IMR-90 (cell line): ENCODE data around the gene RPS8. TPM values are rescaled to one million over a fixed set of nuclear protein-coding genes. Genes with fewer than 3 reads are reported as not detected.
A peak's percentile ranks its signal among the peaks of the same experiment; 100 is the strongest.

Experiments used
- ATAC-seq: fragments of 200-7000 bp; cut with Tn5 transposase; 2 replicates; pipeline ENCODE4 v1.9.1; 2020; ENCODE audit warnings: low read depth, mild to moderate bottlenecking, moderate library complexity
- BruUV-seq: library from RNA; stranded (reverse); fragments of 400-500 nt; replicated peaks from 2 replicates; lab custom pipeline; 2021; lab: Mats Ljungman, UMichigan
- CTCF ChIA-PET: fragments of 300-600 bp; formaldehyde crosslinking; extraction: SDS; loops from one replicate; lab custom pipeline; 2021; ENCODE audit warnings: antibody characterized with exemption; lab: Yijun Ruan, JAX
- POLR2A ChIA-PET: fragments of 300-600 bp; sonication (Branson Sonifier 250); formaldehyde crosslinking; loops from one replicate; lab custom pipeline; 2022; ENCODE audit warnings: antibody characterized with exemption; ENCODE audit not compliant: unreplicated experiment; lab: Charles Lee
- DNase-seq: peaks from one replicate; pipeline ENCODE4 v3.0.0; 2013
- H2AFZ ChIP-seq: replicated peaks from 2 replicates; pipeline ENCODE3; 2013; ENCODE audit warnings: low read length, mild to moderate bottlenecking; ENCODE audit not compliant: poor library complexity
- H2AK5ac ChIP-seq: 2 replicates; pipeline ENCODE4 v1.6.1; 2013; ENCODE audit warnings: low read depth, low read length, inconsistent platforms
- H2AK9ac ChIP-seq: replicated peaks from 2 replicates; pipeline ENCODE3; 2013; ENCODE audit warnings: mild to moderate bottlenecking, low read depth, low read length, moderate library complexity; ENCODE audit not compliant: poor library complexity
- H2BK120ac ChIP-seq: 2 replicates; pipeline ENCODE4 v1.6.1; 2013; ENCODE audit warnings: low read depth, low read length, inconsistent platforms
- H2BK15ac ChIP-seq: 3 replicates; pipeline ENCODE4 v1.6.1; 2013; ENCODE audit warnings: low read depth, low read length, inconsistent platforms
- H2BK20ac ChIP-seq: 2 replicates; pipeline ENCODE4 v1.6.1; 2013; ENCODE audit warnings: low read depth, mild to moderate bottlenecking, inconsistent platforms, low read length, moderate library complexity
- H2BK5ac ChIP-seq: 2 replicates; pipeline ENCODE4 v1.6.1; 2013; ENCODE audit warnings: mild to moderate bottlenecking, low read depth, low read length, inconsistent platforms; ENCODE audit not compliant: poor library complexity, severe bottlenecking
- H3K14ac ChIP-seq: replicated peaks from 2 replicates; pipeline ENCODE4 v1.6.1; 2013; ENCODE audit warnings: low read depth, low read length, inconsistent platforms
- H3K18ac ChIP-seq: 2 replicates; pipeline ENCODE4 v1.6.1; 2013; ENCODE audit warnings: low read depth, low read length, control low read depth
- H3K23ac ChIP-seq: 2 replicates; pipeline ENCODE4 v1.6.1; 2013; ENCODE audit warnings: low read depth, low read length, inconsistent platforms
- H3K27ac ChIP-seq: 2 replicates; pipeline ENCODE4 v1.5.1; 2013; ENCODE audit warnings: mild to moderate bottlenecking, control low read depth, low read length; ENCODE audit not compliant: insufficient read depth
- H3K27me3 ChIP-seq: 2 replicates; pipeline ENCODE4 v1.6.1; 2013; ENCODE audit warnings: low read length; ENCODE audit not compliant: control insufficient read depth, insufficient read depth
- H3K36me3 ChIP-seq: 2 replicates; pipeline ENCODE4 v1.6.1; 2013; ENCODE audit warnings: low read length, mixed read lengths; ENCODE audit not compliant: control insufficient read depth, insufficient read depth
- H3K4ac ChIP-seq: 2 replicates; pipeline ENCODE4 v1.6.1; 2013; ENCODE audit warnings: low read depth, low read length, inconsistent platforms
- H3K4me1 ChIP-seq: 2 replicates; pipeline ENCODE4 v1.6.1; 2013; ENCODE audit warnings: low read length, mixed read lengths; ENCODE audit not compliant: control insufficient read depth, insufficient read depth
- H3K4me2 ChIP-seq: 2 replicates; pipeline ENCODE4 v1.6.1; 2013; ENCODE audit warnings: low read depth, mild to moderate bottlenecking, control low read depth, low read length, moderate library complexity
- H3K4me3 ChIP-seq: 2 replicates; pipeline ENCODE4 v1.5.1; 2013; ENCODE audit warnings: low read depth, mild to moderate bottlenecking, control low read depth, low read length, moderate library complexity; ENCODE audit not compliant: insufficient read depth
- H3K56ac ChIP-seq: 2 replicates; pipeline ENCODE4 v1.6.1; 2013; ENCODE audit warnings: low read length, inconsistent platforms; ENCODE audit not compliant: insufficient read depth; ENCODE audit errors: extremely low read depth
- H3K79me1 ChIP-seq, 2 experiments: 2 replicates each; pipeline ENCODE4 v1.6.1; 2013; ENCODE audit warnings: low read length in 2 of 2, inconsistent platforms in 1 of 2, low read depth in 1 of 2
- H3K9ac ChIP-seq: 2 replicates; pipeline ENCODE4 v1.6.1; 2013; ENCODE audit warnings: low read depth, low read length, control low read depth
- H3K9me1 ChIP-seq: 2 replicates; pipeline ENCODE4 v1.6.1; 2013; ENCODE audit warnings: low read length, inconsistent platforms; ENCODE audit not compliant: insufficient read depth
- H3K9me3 ChIP-seq: 2 replicates; pipeline ENCODE4 v1.6.1; 2013; ENCODE audit warnings: low read length; ENCODE audit not compliant: control insufficient read depth, insufficient read depth
- H4K20me1 ChIP-seq: 2 replicates; pipeline ENCODE4 v1.6.1; 2013; ENCODE audit warnings: low read length, inconsistent platforms; ENCODE audit not compliant: insufficient read depth
- H4K5ac ChIP-seq: 2 replicates; pipeline ENCODE4 v1.6.1; 2013; ENCODE audit warnings: mild to moderate bottlenecking, low read depth, low read length, control low read depth
- H4K8ac ChIP-seq, 2 experiments: 2 replicates each; pipeline ENCODE4 v1.6.1; 2013; ENCODE audit warnings: low read depth in 2 of 2, low read length in 2 of 2, control low read depth in 1 of 2, inconsistent platforms in 1 of 2
- H4K91ac ChIP-seq: 2 replicates; pipeline ENCODE4 v1.6.1; 2013; ENCODE audit warnings: low read depth, low read length, inconsistent platforms; ENCODE audit not compliant: insufficient read depth
- CEBPB ChIP-seq: IDR thresholded peaks from 2 replicates; pipeline ENCODE4 v1.6.1; 2012; ENCODE audit warnings: low read depth, low read length, improper control_type of control experiment
- CHD1 ChIP-seq: IDR thresholded peaks from 2 replicates; pipeline ENCODE4 v1.6.1; 2012; ENCODE audit warnings: low read depth, low read length, improper control_type of control experiment
- FOS ChIP-seq: fragments of 150-350 bp; IDR thresholded peaks from 2 replicates; pipeline ENCODE4 v1.6.1; 2016; ENCODE audit warnings: low read depth, low read length
- MAZ ChIP-seq: IDR thresholded peaks from 2 replicates; pipeline ENCODE4 v1.6.1; 2012; ENCODE audit warnings: low read depth, mild to moderate bottlenecking, low read length, improper control_type of control experiment, moderate library complexity, borderline replicate concordance
- POLR2A ChIP-seq: IDR thresholded peaks from 2 replicates; pipeline ENCODE4 v1.6.1; 2012; ENCODE audit warnings: mild to moderate bottlenecking, low read depth, low read length
- RCOR1 ChIP-seq: IDR thresholded peaks from 2 replicates; pipeline ENCODE4 v1.6.1; 2012; ENCODE audit warnings: mild to moderate bottlenecking, low read length, improper control_type of control experiment; ENCODE audit not compliant: insufficient replicate concordance
- WGBS, 2 experiments: methylation state at CpG; one replicate each; pipeline versions ENCODE4 v1.1.5 to v1.1.7; 2013; ENCODE audit warnings: missing lambda C conversion rate in 2 of 2; ENCODE audit not compliant: insufficient read length in 1 of 2; ENCODE audit errors: extremely low coverage in 2 of 2; 5-methylcytosine and 5-hydroxymethylcytosine counted together
- dilution Hi-C: fragments of 300-500 bp; cut with HindIII; formaldehyde crosslinking; loops from one replicate; pipeline ENCODE4 v1.14.3; 2018; ENCODE audit warnings: low sequenced_read_pairs; ENCODE audit not compliant: unreplicated experiment
- in situ Hi-C: fragments of 300-500 bp; cut with MboI; formaldehyde crosslinking; loops from 3 replicates; pipeline ENCODE4 v1.14.3; 2019; ENCODE audit warnings: low sequenced_read_pairs, inconsistent platforms, mixed read lengths
- intact Hi-C: fragments of 100-400 bp; cut with micrococcal nuclease; formaldehyde crosslinking; loops from 2 replicates; pipeline ENCODE4 v1.10.0; 2022
- polyA plus RNA-seq, 3 experiments: library from polyadenylated mRNA; depleted of rRNA; stranded (reverse); fragments of >200 nt; gene quantifications; 2 replicates each; pipeline ENCODE4 v1.2.3, GENCODE V29; 2012; ENCODE audit warnings: low replicate concordance in 1 of 3
- total RNA-seq: library from RNA; depleted of rRNA; stranded (reverse); fragments of >200 nt; gene quantifications from 2 replicates; pipeline ENCODE4 v1.2.3, GENCODE V29; 2012
- TF ChIP-seq, protein P1 (sequence below): fragments of 150-350 bp; IDR thresholded peaks from 2 replicates; pipeline ENCODE4 v1.6.1; 2017; ENCODE audit warnings: mild to moderate bottlenecking, antibody characterized with exemption, low read length, low read depth

Gene RPS8
- total and polyA plus RNA-seq, 2 of the 4 experiments (the other 2 are of a cell fraction) = 2,171 to 2,255 TPM

DNA sequence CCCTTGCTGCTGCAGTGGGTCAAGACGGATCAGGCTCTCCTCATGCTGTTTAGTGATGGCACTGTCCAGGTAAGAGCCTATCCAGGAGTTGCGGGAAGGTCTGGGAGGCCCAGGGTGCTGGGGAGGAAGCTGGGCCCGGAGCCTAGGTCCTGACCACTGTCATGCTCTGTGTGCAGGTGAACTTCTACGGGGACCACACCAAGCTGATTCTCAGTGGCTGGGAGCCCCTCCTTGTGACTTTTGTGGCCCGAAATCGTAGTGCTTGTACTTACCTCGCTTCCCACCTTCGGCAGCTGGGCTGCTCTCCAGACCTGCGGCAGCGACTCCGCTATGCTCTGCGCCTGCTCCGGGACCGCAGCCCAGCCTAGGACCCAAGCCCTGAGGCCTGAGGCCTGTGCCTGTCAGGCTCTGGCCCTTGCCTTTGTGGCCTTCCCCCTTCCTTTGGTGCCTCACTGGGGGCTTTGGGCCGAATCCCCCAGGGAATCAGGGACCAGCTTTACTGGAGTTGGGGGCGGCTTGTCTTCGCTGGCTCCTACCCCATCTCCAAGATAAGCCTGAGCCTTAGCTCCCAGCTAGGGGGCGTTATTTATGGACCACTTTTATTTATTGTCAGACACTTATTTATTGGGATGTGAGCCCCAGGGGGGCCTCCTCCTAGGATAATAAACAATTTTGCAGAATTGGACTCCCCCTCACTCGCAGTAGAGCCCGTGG is 30.1 kb downstream of the RPS8 start (continued):
- TF ChIP-seq CHD1 = no peak

DNA sequence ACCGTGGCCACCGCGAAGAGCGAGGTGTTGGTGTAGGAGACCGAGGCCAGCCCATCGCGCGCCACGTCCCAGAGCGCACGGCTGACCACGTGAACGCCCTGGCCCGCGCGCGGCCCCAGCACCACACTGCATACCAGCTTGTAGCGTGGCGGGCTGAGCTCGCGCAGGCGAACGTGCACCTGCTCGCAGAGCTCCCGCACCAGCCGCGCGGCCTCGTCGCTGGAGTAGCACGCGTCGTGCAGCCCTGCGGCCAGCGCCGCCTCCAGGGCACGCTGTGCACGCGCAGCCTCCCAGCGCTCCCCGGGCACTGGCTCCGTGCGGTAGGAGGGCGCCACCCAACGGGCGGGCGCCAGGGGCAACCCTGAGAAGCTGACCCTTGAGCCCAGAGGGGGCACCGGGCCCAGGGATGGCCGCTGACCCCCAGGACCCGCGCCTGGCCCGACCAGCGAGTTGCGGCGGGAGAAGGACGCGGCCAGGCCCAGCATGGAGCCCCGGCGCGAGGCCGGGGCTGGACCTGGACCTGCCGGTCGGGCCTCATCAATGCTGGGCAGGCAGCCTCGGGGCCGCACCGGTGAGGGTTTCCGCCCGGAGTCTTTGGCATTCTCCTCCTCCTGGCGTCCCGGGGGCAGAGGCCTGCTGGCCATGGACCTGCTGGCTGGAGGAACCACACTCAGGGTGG is 30.8 kb downstream of the RPS8 start:
- Histone ChIP-seq H4K5ac (peak overlapping the region; percentile 33), H2AK9ac (peak overlapping the region; percentile 94), H3K27me3 (no peaks in the 10 kb centered on the region), H3K4me1 (peaks cover 50% of the 10 kb centered on the region), H4K91ac (peak overlapping the region; percentile 97), H3K23ac (peak overlapping the region; percentile 89; the same call in 1 of the 2 replicates), H3K56ac (no peak overlapping the region), H4K8ac (peak overlapping the region; percentile 92 to 94; a peak in 3 of 4 replicates), H3K14ac (peak overlapping the region; percentile 92), H2BK15ac (peak overlapping the region; percentile 85), H2AK5ac (peak overlapping the region; percentile 97), H3K9ac (0 out of 2 replicates have a peak overlapping the region, but pooled peaks have one; percentile 30), H3K27ac (peak overlapping the region; percentile 86), H3K4me2 (no peak overlapping the region), H3K18ac (peak overlapping the region; percentile 62; the same call in 1 of the 2 replicates), H3K36me3 (peaks cover 39% of the 10 kb centered on the region), H3K9me1 (peaks cover 33% of the 10 kb centered on the region), H2BK5ac (peak overlapping the region; percentile 99), H3K9me3 (no peaks in the 10 kb centered on the region), H3K79me1 (peaks cover 31 to 72% of the 10 kb centered on the region in 2 experiments), H4K20me1 (peaks cover 25% of the 10 kb centered on the region), H3K4ac (peak overlapping the region; percentile 88), H3K4me3 (no peak overlapping the region), H2AFZ (no peak overlapping the region), H2BK120ac (peak overlapping the region; percentile 89), H2BK20ac (peak overlapping the region; percentile 84)
- TF ChIP-seq MAZ = no peak
- no peak for TF ChIP-seq RCOR1
- TF ChIP-seq CEBPB = no peak
- no peak for TF ChIP-seq FOS
- TF ChIP-seq POLR2A = no peak
- TF ChIP-seq, protein P1, sequence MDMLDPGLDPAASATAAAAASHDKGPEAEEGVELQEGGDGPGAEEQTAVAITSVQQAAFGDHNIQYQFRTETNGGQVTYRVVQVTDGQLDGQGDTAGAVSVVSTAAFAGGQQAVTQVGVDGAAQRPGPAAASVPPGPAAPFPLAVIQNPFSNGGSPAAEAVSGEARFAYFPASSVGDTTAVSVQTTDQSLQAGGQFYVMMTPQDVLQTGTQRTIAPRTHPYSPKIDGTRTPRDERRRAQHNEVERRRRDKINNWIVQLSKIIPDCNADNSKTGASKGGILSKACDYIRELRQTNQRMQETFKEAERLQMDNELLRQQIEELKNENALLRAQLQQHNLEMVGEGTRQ = no peak
- ChIA-PET POLR2A (interaction anchor here (3.7 kb wide), 1 partner anchor 12 kb away, joined by 30 read pairs; no protein-coding TSS in a partner anchor), CTCF (no interaction called here)
- in situ Hi-C loops = no loop called here
- no TSS peak for BruUV-seq
- WGBS, 2 experiments = 92% methylated on average over 43 of the region's 70 CpGs; no CpG with 5 or more reads in 1 of the 2 experiments
- DNase-seq = no peak
- ATAC-seq = no peak
- intact Hi-C loops = loop anchor here (5.0 to 10.0 kb wide), 2 partner anchors 74 to 499 kb away; partner anchors contain the start of gene RNU5D-1
- dilution Hi-C loops = no loop called here
